ENCODE measurements around the gene FCER2.

Gene FCER2

GRCh38 chr19:7699417-7700401 is 2.2 kb downstream of the FCER2 start:
- DNase-seq = peak; percentile 46

- DNase-seq = no peak
These were observed 2.9 kb downstream of the FCER2 start for GRCh38 chr19:7699003-7699402.

GRCh38 chr19:7698583-7698982 is 3.3 kb downstream of the FCER2 start:
- no peak for DNase-seq

GRCh38 chr19:7697721-7698287 is 4.1 kb downstream of the FCER2 start:
- no peak for DNase-seq

- DNase-seq = no peak
These were observed 7.4 kb downstream of the FCER2 start for GRCh38 chr19:7694499-7694898.

GRCh38 chr19:7692417-7693088 is 9.4 kb downstream of the FCER2 start:
- DNase-seq = peak; percentile 31

GRCh38 chr19:7691497-7691896 is 10.4 kb downstream of the FCER2 start:
- peak; percentile 15 for DNase-seq

- DNase-seq = no peak
These were observed 11.1 kb downstream of the FCER2 start for GRCh38 chr19:7690779-7691258.

- no peak for DNase-seq
These were observed 12.8 kb downstream of the FCER2 start for GRCh38 chr19:7689165-7689564.

- DNase-seq = no peak
These were observed 14.8 kb downstream of the FCER2 start for GRCh38 chr19:7687177-7687576.

- no peak for DNase-seq
These were observed 16.1 kb downstream of the FCER2 start for GRCh38 chr19:7685546-7686445.

- no peak for DNase-seq
These were observed 19.6 kb downstream of the FCER2 start for GRCh38 chr19:7682175-7682855.

GRCh38 chr19:7681340-7682174 is 20.4 kb downstream of the FCER2 start:
- DNase-seq = peak; percentile 93

- DNase-seq = peak; percentile 92
These were observed 21.2 kb downstream of the FCER2 start, which contains the start of gene TRAPPC5 for GRCh38 chr19:7680606-7681339. Gene TRAPPC5 (plus strand): TSS chr19:7680833. CDS start chr19:7682254, 1,421 bp downstream.

- no peak for DNase-seq
These were observed 21.9 kb downstream of the FCER2 start for GRCh38 chr19:7679771-7680605.

GRCh38 chr19:7678971-7679751 is 22.8 kb downstream of the FCER2 start:
- peak; percentile 73 for DNase-seq

GRCh38 chr19:7677669-7678311 is 24.1 kb downstream of the FCER2 start:
- no peak for DNase-seq

GRCh38 chr19:7676854-7677253 is 25.1 kb downstream of the FCER2 start, which contains the start of gene MCEMP1:
Gene MCEMP1 (plus strand): TSS chr19:7677090. CDS start chr19:7677121, 31 bp downstream.
- DNase-seq = no peak
